GM10847 (cell line): ENCODE results near the gene PLLP.

Source experiments
- POLR2A ChIP-seq: IDR thresholded peaks from 2 replicates; pipeline ENCODE4 v1.6.1; 2011; ENCODE audit not compliant: insufficient read length; ENCODE audit errors: extremely low read depth

Gene PLLP

DNA sequence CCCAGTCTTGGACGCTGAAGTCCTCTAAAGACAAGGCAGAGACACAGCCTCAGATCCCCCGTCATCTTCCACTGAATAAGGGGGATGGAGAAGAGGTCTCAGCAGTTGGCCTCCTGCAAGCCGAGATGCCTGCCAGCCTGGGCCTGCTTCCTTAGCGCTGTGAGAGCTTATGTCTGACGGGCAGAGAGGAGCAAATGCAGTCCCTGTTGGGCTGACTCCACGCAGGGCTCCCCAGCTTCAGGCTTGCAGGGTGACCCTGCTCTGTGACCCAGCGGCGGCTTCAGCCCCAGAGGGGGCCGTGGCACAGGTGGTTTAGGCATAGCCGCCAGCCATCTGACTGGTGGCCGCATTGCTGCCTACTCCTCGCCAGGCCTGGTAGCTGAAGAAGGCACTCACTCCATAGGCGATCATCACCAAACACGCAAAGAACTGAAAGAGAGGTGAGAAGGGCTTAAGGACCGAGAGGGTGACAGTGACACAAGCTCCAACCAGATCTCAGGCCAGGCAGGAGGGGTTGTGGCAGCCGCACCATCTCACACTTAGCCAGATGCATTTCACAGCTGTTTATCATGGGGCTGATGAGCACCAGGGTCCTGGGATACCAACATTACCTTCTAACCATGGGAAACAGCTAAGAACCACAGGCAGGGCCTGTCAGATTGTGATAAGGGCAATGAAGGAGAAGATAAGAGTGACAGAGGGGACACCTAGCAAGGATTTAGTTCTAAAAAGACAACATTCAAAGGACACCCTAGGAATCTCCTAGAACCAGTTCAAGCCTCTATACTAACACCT lies 27.7 kb downstream of the PLLP start:
- no peak for TF ChIP-seq POLR2A

DNA sequence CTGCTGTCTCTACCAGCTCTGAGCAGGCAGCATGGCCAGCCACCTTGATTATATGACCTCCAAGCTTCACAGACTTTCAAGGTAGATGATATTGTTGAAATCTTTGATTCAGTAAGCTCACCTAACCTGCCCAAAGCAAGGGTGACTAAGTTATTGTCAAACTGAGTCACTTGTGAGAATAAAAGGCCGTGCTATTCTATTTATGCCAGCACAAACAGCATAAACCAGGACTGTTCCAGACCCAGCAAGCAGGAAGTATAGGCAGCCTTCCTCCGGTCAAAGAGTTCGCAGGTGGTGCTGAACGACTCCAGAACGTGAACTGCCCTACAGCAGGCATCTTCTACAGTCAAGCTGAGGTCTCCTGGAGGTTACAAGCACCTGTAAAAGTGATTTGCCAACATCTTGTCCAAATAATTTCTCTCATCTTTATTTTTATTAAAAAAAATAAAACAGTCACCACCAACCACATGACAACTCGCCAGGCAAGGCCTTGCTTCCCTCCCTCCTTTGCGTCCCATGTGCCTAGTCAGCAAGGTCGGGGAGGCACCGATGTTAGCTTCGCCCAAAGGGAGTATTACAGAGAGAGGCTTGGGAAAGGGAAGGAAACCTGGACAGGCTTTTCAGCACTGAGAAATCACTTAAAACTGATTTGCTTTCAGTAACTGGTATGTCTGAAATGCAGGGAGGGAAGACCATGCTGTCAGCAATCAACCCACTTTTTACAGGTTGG lies 28.6 kb downstream of the PLLP start:
- TF ChIP-seq POLR2A: no peak

- TF ChIP-seq POLR2A: no peak
These were observed 31.0 kb downstream of the PLLP start for GRCh38 chr16:57253466-57253865.

GRCh38 chr16:57252148-57252721 lies 32.2 kb downstream of the PLLP start:
- TF ChIP-seq POLR2A: no peak

- TF ChIP-seq POLR2A: no peak
These were observed 33.1 kb downstream of the PLLP start for GRCh38 chr16:57251352-57251751.

DNA sequence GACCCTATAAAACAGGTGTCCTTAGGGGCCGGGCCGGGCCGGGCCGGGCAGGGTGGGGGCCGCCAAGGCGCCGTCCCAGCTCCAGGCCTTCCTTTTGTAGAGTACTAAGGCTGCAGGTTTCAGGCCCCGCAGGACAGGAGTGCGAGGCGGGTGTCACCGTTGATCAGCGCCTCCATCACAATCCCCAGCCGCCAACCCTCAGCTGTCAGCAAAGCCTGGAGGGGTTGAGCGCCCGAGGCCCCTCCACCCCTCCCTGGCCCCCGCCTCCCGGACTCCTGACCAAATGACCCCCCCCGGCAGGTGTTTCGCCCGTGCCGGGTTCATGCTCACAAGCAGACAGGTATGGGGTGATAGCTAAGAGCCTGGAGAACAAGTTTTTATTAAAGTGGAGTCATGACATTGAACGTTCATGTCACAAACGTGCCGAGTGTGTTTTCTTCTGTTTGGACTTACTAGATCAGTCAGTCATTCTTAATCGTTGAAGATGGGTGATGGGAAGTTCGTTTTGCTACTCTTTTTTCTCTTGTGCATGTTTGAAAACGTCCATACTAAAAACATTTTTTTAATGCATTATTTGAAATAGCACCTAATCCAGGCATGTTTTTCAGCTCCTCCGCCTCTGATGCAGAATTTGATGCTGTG lies 38.9 kb downstream of the PLLP start:
- no peak for TF ChIP-seq POLR2A

- TF ChIP-seq POLR2A: peak; percentile 71
These were observed 39.6 kb downstream of the PLLP start, which contains the start of gene ARL2BP for GRCh38 chr16:57244767-57245471. Gene ARL2BP (plus strand): TSS chr16:57245259. CDS start chr16:57245368, 109 bp downstream.

DNA sequence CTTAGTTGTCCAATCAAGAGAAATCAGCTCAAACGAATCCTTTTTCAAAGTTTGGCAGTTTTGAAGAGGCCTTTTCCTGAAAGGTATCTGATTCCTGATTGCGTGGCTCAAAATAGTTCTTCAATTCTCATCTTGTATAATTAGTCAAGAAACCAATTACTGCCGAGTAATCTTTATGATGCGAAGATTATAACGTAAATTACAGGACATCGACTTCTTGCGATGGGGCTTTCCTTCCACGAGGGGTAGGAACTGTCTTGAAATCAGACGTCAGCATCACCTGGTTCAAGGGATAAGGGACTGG lies 40.1 kb downstream of the PLLP start:
- no peak for TF ChIP-seq POLR2A

DNA sequence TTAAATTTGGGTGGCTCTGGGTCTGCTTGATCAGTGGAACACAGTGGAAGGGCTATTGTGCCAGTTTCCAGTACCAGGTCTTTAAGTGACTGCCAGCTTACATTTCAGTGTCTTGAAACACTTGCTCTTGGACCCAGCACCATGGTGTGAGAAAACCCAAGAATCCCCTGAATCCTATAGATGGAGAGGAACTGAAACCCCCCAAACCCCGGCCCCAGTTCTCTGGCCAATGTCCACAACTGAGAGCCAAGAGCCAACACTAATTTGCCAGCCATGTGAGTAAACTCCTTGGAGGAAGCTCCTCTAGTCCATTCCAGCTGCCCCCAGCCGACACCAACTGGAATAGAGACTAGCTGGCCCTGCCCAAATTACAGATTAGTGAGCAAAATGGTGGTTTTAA lies 41.8 kb downstream of the PLLP start:
- no peak for TF ChIP-seq POLR2A

DNA sequence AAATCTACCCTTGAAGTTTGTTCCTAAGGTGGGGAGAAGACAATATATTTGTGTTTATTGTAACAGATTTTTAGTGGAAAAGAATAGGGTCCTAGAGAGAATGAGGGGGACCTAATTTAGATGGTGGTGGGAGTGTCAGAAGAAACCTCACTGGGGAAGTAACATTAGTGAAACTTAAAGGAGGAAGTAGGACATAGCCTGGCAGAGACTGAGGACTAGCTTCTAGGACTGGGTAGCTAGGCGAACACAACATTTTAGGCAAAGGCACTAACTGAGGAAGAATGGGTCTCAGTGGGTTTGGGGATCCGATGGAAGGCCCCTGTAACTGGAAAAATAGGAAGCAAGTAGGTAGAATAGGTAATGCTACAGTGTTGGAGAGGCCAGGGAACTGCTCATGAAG lies 43.6 kb downstream of the PLLP start:
- no peak for TF ChIP-seq POLR2A

DNA sequence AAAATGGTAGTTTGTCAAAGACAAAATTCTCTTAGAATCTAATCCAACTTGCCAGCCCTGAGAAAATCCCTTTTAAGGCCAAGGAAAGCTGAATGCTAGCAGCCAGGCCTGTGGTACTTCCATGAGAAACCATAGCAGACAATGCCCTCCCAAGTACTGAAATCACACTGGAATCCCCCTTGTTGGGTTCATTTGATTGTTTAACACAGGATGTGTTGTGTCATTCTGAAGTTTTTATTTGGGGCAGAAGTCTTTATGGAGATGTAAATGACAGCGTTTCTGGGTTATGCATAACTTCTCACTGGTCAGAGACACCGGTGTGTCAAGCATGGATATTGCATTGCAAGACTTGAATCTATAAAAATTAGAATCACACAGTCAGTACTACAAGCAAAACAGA lies 45.4 kb downstream of the PLLP start:
- TF ChIP-seq POLR2A: no peak

- no peak for TF ChIP-seq POLR2A
These were observed 45.8 kb downstream of the PLLP start for GRCh38 chr16:57238682-57239081.

DNA sequence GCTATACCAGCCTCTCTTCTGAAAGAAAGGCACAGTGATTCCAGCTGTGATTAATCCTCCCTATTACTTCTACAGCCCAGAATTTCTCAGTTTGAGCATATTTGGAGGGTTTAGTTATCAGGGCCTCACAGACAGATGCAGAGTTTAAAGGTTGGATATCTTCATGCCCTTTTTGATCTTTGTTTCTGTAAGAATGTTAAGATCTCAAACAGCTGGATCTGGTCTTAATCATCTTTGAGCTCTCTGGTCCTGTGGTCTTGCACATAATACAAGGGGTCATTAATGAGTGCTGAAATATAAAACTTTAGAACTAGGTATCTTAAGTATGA lies 48.5 kb downstream of the PLLP start:
- no peak for TF ChIP-seq POLR2A

GRCh38 chr16:57235128-57236021 lies 49.1 kb downstream of the PLLP start:
- TF ChIP-seq POLR2A: no peak
